MM.1S (cell line): Measurements from ENCODE around the gene TRIAP1.

Experiments used
- DNase-seq: peaks from one replicate; pipeline ENCODE4 v3.0.0-alpha.2; 2015
- H2AFZ ChIP-seq: fragments of 300-600 bp; sonication (generic); 2 replicates; pipeline ENCODE4 v1.6.0; 2016; ENCODE audit warnings: antibody characterized with exemption, low read length
- H3F3A ChIP-seq: fragments of 300-600 bp; sonication (generic); 2 replicates; pipeline ENCODE4 v1.6.1; 2016; ENCODE audit warnings: mild to moderate bottlenecking, antibody characterized with exemption, low read length, moderate library complexity, mixed read lengths; ENCODE audit not compliant: insufficient read depth
- H3K27ac ChIP-seq: fragments of 300-600 bp; sonication (generic); 2 replicates; pipeline ENCODE4 v1.5.1; 2016; ENCODE audit warnings: mild to moderate bottlenecking, low read length
- H3K27me3 ChIP-seq: fragments of 300-600 bp; sonication (generic); replicated peaks from 2 replicates; pipeline ENCODE4 v1.6.0; 2016; ENCODE audit warnings: low read length; ENCODE audit not compliant: insufficient read depth
- H3K36me3 ChIP-seq: fragments of 300-600 bp; sonication (generic); replicated peaks from 2 replicates; pipeline ENCODE4 v1.6.1; 2016; ENCODE audit warnings: mild to moderate bottlenecking, low read length, mixed read lengths; ENCODE audit not compliant: insufficient read depth
- H3K4me1 ChIP-seq: fragments of 300-600 bp; sonication (generic); 2 replicates; pipeline ENCODE4 v1.6.1; 2016; ENCODE audit warnings: low read length, mixed read lengths
- H3K4me2 ChIP-seq: fragments of 300-600 bp; sonication (generic); 2 replicates; pipeline ENCODE4 v1.6.0; 2016; ENCODE audit warnings: low read depth, low read length
- H3K4me3 ChIP-seq: fragments of 300-600 bp; sonication (generic); 2 replicates; pipeline ENCODE4 v1.5.1; 2016; ENCODE audit warnings: low read length, mixed read lengths
- H3K79me2 ChIP-seq: fragments of 300-600 bp; sonication (generic); 2 replicates; pipeline ENCODE4 v1.6.1; 2016; ENCODE audit warnings: mixed run types, low read length, mixed read lengths
- H3K9ac ChIP-seq: fragments of 300-600 bp; sonication (generic); 2 replicates; pipeline ENCODE4 v1.6.1; 2016; ENCODE audit warnings: low read length, mixed read lengths
- H3K9me2 ChIP-seq: fragments of 300-600 bp; sonication (generic); replicated peaks from 2 replicates; pipeline ENCODE4 v1.6.1; 2016; ENCODE audit warnings: mild to moderate bottlenecking, low read length, mixed read lengths; ENCODE audit not compliant: insufficient read depth
- H3K9me3 ChIP-seq: fragments of 300-600 bp; sonication (generic); replicated peaks from 2 replicates; pipeline ENCODE4 v1.6.1; 2016; ENCODE audit warnings: mild to moderate bottlenecking, low read length, mixed read lengths; ENCODE audit not compliant: insufficient read depth
- H4K20me1 ChIP-seq: fragments of 300-600 bp; sonication (generic); 2 replicates; pipeline ENCODE4 v1.6.1; 2016; ENCODE audit warnings: mild to moderate bottlenecking, low read length, moderate library complexity, mixed read lengths; ENCODE audit not compliant: insufficient read depth
- CTCF ChIP-seq: fragments of 300-600 bp; sonication (generic); IDR thresholded peaks from 2 replicates; pipeline ENCODE4 v1.5.1; 2016; ENCODE audit warnings: antibody characterized with exemption, low read length, mixed read lengths
- EZH2 ChIP-seq: fragments of 300-600 bp; sonication (generic); optimal IDR thresholded peaks from 2 replicates; pipeline ENCODE3; 2017; ENCODE audit warnings: low read depth, mild to moderate bottlenecking, antibody characterized with exemption, low read length, mixed read lengths
- EZH2phosphoT487 ChIP-seq: fragments of 300-600 bp; sonication (generic); IDR thresholded peaks from 2 replicates; pipeline ENCODE4 v1.6.1; 2018; ENCODE audit warnings: antibody characterized with exemption, low read length

The TRIAP1 gene

GRCh38 chr12:120467439-120467838 is 21.3 kb upstream of the TRIAP1 start:
- no peaks in the 10 kb centered on the region for H3K9me2 ChIP-seq
- no peaks in the 10 kb centered on the region for H3K4me1 ChIP-seq
- H2AFZ ChIP-seq = no peak overlapping the region
- 0 out of 2 replicates have a peak, but pooled peaks cover 3% of the 10 kb centered on the region for H3F3A ChIP-seq
- H3K9me3 ChIP-seq = no peaks in the 10 kb centered on the region
- H3K79me2 ChIP-seq = peaks cover 58% of the 10 kb centered on the region
- H4K20me1 ChIP-seq = no peaks in the 10 kb centered on the region
- H3K4me2 ChIP-seq = no peak overlapping the region
- H3K27me3 ChIP-seq = no peaks in the 10 kb centered on the region
- H3K4me3 ChIP-seq = no peak overlapping the region
- TF ChIP-seq CTCF (no peak), EZH2 (no peak), EZH2phosphoT487 (no peak)
- no peak overlapping the region for H3K27ac ChIP-seq
- DNase-seq = no peak
- H3K9ac ChIP-seq = no peak overlapping the region
- H3K36me3 ChIP-seq = no peaks in the 10 kb centered on the region

- no peak for DNase-seq
- H3K79me2 ChIP-seq = peaks cover 60% of the 10 kb centered on the region
- H3K9ac ChIP-seq = no peak overlapping the region
- H3F3A ChIP-seq = 0 out of 2 replicates have a peak, but pooled peaks cover 3% of the 10 kb centered on the region
- no peak overlapping the region for H2AFZ ChIP-seq
- TF ChIP-seq CTCF (peak; percentile 32), EZH2 (no peak), EZH2phosphoT487 (no peak)
- H3K4me2 ChIP-seq = no peak overlapping the region
- H4K20me1 ChIP-seq = no peaks in the 10 kb centered on the region
- H3K27me3 ChIP-seq = no peaks in the 10 kb centered on the region
- H3K4me1 ChIP-seq = no peaks in the 10 kb centered on the region
- no peak overlapping the region for H3K27ac ChIP-seq
- H3K36me3 ChIP-seq = no peaks in the 10 kb centered on the region
- no peak overlapping the region for H3K4me3 ChIP-seq
- H3K9me2 ChIP-seq = no peaks in the 10 kb centered on the region
- H3K9me3 ChIP-seq = no peaks in the 10 kb centered on the region
Observed at GRCh38 chr12:120466560-120467315, 20.6 kb upstream of the TRIAP1 start.

GRCh38 chr12:120465756-120466155 is 19.6 kb upstream of the TRIAP1 start:
- Histone ChIP-seq H2AFZ (no peak overlapping the region), H3K36me3 (no peaks in the 10 kb centered on the region), H3K27ac (no peak overlapping the region), H3K4me1 (no peaks in the 10 kb centered on the region), H3K9ac (no peak overlapping the region), H3K4me3 (no peak overlapping the region), H3K27me3 (no peaks in the 10 kb centered on the region), H3F3A (0 out of 2 replicates have a peak, but pooled peaks cover 3% of the 10 kb centered on the region), H4K20me1 (no peaks in the 10 kb centered on the region), H3K4me2 (no peak overlapping the region), H3K9me2 (no peaks in the 10 kb centered on the region), H3K9me3 (no peaks in the 10 kb centered on the region), H3K79me2 (peaks cover 60% of the 10 kb centered on the region)
- no peak for TF ChIP-seq EZH2phosphoT487
- no peak for TF ChIP-seq EZH2
- TF ChIP-seq CTCF = no peak
- no peak for DNase-seq
